H9 (cell line): ENCODE results near the gene KRCC1. TPM values are rescaled to one million over a fixed set of nuclear protein-coding genes. Genes with fewer than 3 reads are reported as not detected.

Experiments
- DNase-seq: peaks from one replicate; pipeline ENCODE4 v3.0.0-alpha.2; 2017
- H2AFZ ChIP-seq: one replicate; pipeline ENCODE4 v1.6.1; 2013; ENCODE audit warnings: mild to moderate bottlenecking, low read length, control low read depth, moderate library complexity
- H2AK5ac ChIP-seq: 2 replicates; pipeline ENCODE4 v1.6.1; 2013; ENCODE audit warnings: low read length, control low read depth, mixed read lengths; ENCODE audit not compliant: insufficient read length
- H2BK120ac ChIP-seq: one replicate; pipeline ENCODE4 v1.6.1; 2013; ENCODE audit warnings: low read depth, mild to moderate bottlenecking, low read length, control low read depth, inconsistent platforms; ENCODE audit not compliant: poor library complexity, severe bottlenecking
- H2BK12ac ChIP-seq: 2 replicates; pipeline ENCODE4 v1.6.1; 2013; ENCODE audit warnings: low read length, control low read depth, mixed read lengths, low read depth; ENCODE audit not compliant: insufficient read length
- H2BK15ac ChIP-seq: 2 replicates; pipeline ENCODE4 v1.6.1; 2013; ENCODE audit warnings: low read depth, low read length, control low read depth
- H2BK20ac ChIP-seq: one replicate; pipeline ENCODE4 v1.6.1; 2013; ENCODE audit warnings: low read depth, mild to moderate bottlenecking, low read length, control low read depth, inconsistent platforms; ENCODE audit not compliant: poor library complexity, severe bottlenecking
- H2BK5ac ChIP-seq: 2 replicates; pipeline ENCODE4 v1.6.1; 2013; ENCODE audit warnings: low read length, control low read depth, mixed read lengths; ENCODE audit not compliant: insufficient read length
- H3K14ac ChIP-seq: 2 replicates; pipeline ENCODE4 v1.6.1; 2013; ENCODE audit warnings: low read length, control low read depth; ENCODE audit not compliant: insufficient read depth
- H3K18ac ChIP-seq: 2 replicates; pipeline ENCODE4 v1.6.1; 2013; ENCODE audit warnings: low read depth, mild to moderate bottlenecking, mixed read lengths, low read length, control low read depth; ENCODE audit not compliant: insufficient read length
- H3K23ac ChIP-seq: 2 replicates; pipeline ENCODE4 v1.6.1; 2013; ENCODE audit warnings: low read length, control low read depth, mixed read lengths, low read depth; ENCODE audit not compliant: insufficient read length
- H3K23me2 ChIP-seq: 2 replicates; pipeline ENCODE4 v1.6.1; 2013; ENCODE audit warnings: low read depth, mild to moderate bottlenecking, mixed read lengths, low read length, control low read depth; ENCODE audit not compliant: insufficient read length, poor library complexity, severe bottlenecking
- H3K27ac ChIP-seq: 2 replicates; pipeline ENCODE4 v1.5.1; 2013; ENCODE audit warnings: low read length, control low read depth, mixed read lengths, low read depth; ENCODE audit not compliant: insufficient read length
- H3K27me3 ChIP-seq: 2 replicates; pipeline ENCODE4 v1.6.1; 2013; ENCODE audit warnings: low read length, control low read depth, inconsistent platforms; ENCODE audit not compliant: insufficient read depth
- H3K4ac ChIP-seq: 2 replicates; pipeline ENCODE4 v1.6.1; 2013; ENCODE audit warnings: low read depth, mild to moderate bottlenecking, control low read depth, inconsistent platforms, low read length, moderate library complexity
- H3K4me1 ChIP-seq: 2 replicates; pipeline ENCODE4 v1.6.1; 2013; ENCODE audit warnings: low read length, control low read depth, inconsistent platforms; ENCODE audit not compliant: insufficient read depth
- H3K4me2 ChIP-seq: 2 replicates; pipeline ENCODE4 v1.6.1; 2013; ENCODE audit warnings: low read length, control low read depth, mixed read lengths; ENCODE audit not compliant: insufficient read length, insufficient read depth
- H3K56ac ChIP-seq: 2 replicates; pipeline ENCODE4 v1.6.1; 2013; ENCODE audit warnings: low read depth, mild to moderate bottlenecking, mixed read lengths, low read length, control low read depth; ENCODE audit not compliant: insufficient read length
- H3K79me1 ChIP-seq: 2 replicates; pipeline ENCODE4 v1.6.1; 2013; ENCODE audit warnings: low read depth, mild to moderate bottlenecking, moderate library complexity, low read length, control low read depth, inconsistent platforms; ENCODE audit not compliant: insufficient read depth, poor library complexity, severe bottlenecking
- H3K79me2 ChIP-seq: 2 replicates; pipeline ENCODE4 v1.6.1; 2013; ENCODE audit warnings: low read length, control low read depth, inconsistent platforms; ENCODE audit not compliant: insufficient read depth
- H3K9ac ChIP-seq: 2 replicates; pipeline ENCODE4 v1.6.1; 2013; ENCODE audit warnings: low read length, control low read depth, mixed read lengths; ENCODE audit not compliant: insufficient read length; ENCODE audit errors: extremely low read depth
- H3K9me3 ChIP-seq: one replicate; pipeline ENCODE4 v1.6.1; 2013; ENCODE audit warnings: low read depth, low read length, inconsistent platforms; ENCODE audit not compliant: control insufficient read depth
- H3T11ph ChIP-seq: one replicate; pipeline ENCODE4 v1.6.1; 2013; ENCODE audit warnings: mild to moderate bottlenecking, low read length, control low read depth, inconsistent platforms
- H4K20me1 ChIP-seq: one replicate; pipeline ENCODE4 v1.6.1; 2013; ENCODE audit not compliant: control insufficient read depth, insufficient read length, insufficient read depth
- H4K5ac ChIP-seq: 2 replicates; pipeline ENCODE4 v1.6.1; 2013; ENCODE audit warnings: low read depth, mild to moderate bottlenecking, mixed read lengths, low read length, control low read depth; ENCODE audit not compliant: insufficient read length
- H4K8ac ChIP-seq: replicated peaks from 2 replicates; pipeline ENCODE4 v1.6.1; 2013; ENCODE audit warnings: low read length, control low read depth, mixed read lengths, low read depth; ENCODE audit not compliant: insufficient read length
- H4K91ac ChIP-seq: 2 replicates; pipeline ENCODE4 v1.6.1; 2013; ENCODE audit warnings: low read depth, mild to moderate bottlenecking, moderate library complexity, mixed read lengths, low read length, control low read depth; ENCODE audit not compliant: insufficient read length
- H3K27ac Mint-ChIP-seq, 3 experiments: 2 replicates in 2 of 3; 3 replicates in 1 of 3; pipeline ENCODE4 v1.8.0; 2020 to 2021; ENCODE audit warnings: mixed read lengths in 3 of 3, mild to moderate bottlenecking in 1 of 3, moderate library complexity in 1 of 3
- H3K27me3 Mint-ChIP-seq: 2 replicates; pipeline ENCODE4 v1.8.0; 2021; ENCODE audit warnings: low read depth, mild to moderate bottlenecking, moderate library complexity, mixed read lengths
- H3K36me3 Mint-ChIP-seq, 3 experiments: 2 replicates in 2 of 3; 3 replicates in 1 of 3; pipeline ENCODE4 v1.8.0; 2020 to 2021; ENCODE audit warnings: low read depth in 3 of 3, mixed read lengths in 3 of 3; ENCODE audit not compliant: insufficient read depth in 1 of 3
- H3K4me1 Mint-ChIP-seq, 2 experiments: 2 replicates each; pipeline ENCODE4 v1.8.0; 2020; ENCODE audit warnings: mixed read lengths in 2 of 2
- H3K4me3 Mint-ChIP-seq, 2 experiments: 2 replicates in 1 of 2; 3 replicates in 1 of 2; pipeline ENCODE4 v1.8.0; 2020 to 2021; ENCODE audit warnings: mild to moderate bottlenecking in 2 of 2, mixed read lengths in 2 of 2, moderate library complexity in 1 of 2
- H3K9me3 Mint-ChIP-seq, 2 experiments: 2 replicates in 1 of 2; 3 replicates in 1 of 2; pipeline ENCODE4 v1.8.0; 2020; ENCODE audit warnings: mild to moderate bottlenecking in 2 of 2, mixed read lengths in 2 of 2, moderate library complexity in 1 of 2
- CTCF ChIP-seq: fragments of 200-600 bp; sonication (generic); conservative IDR thresholded peaks from 3 replicates; pipeline ENCODE4 v1.8.0; 2021; ENCODE audit warnings: antibody characterized with exemption, mild to moderate bottlenecking
- WGBS: extraction: QIAGEN DNeasy Blood & Tissue Kit; methylation state at CpG from one replicate; pipeline ENCODE4 v1.1.7; 2013; ENCODE audit warnings: missing lambda C conversion rate, low lambda C conversion rate, mixed read lengths; ENCODE audit not compliant: insufficient read length; ENCODE audit errors: extremely low coverage; 5-methylcytosine and 5-hydroxymethylcytosine counted together
- total RNA-seq: library from RNA; stranded (reverse); gene quantifications from 2 replicates; pipeline ENCODE4 v1.2.1, GENCODE V29; 2021

KRCC1 gene
- total RNA-seq, 1 experiment from 2014 or later: 8.2 TPM

GRCh38 chr2:88019985-88020384, 35.6 kb downstream of the KRCC1 start:
- H4K8ac ChIP-seq: no peak overlapping the region
- H4K91ac ChIP-seq: no peak overlapping the region
- Mint-ChIP-seq H3K9me3 (no peaks in the 10 kb centered on the region; a peak in 1 of 5 replicates), H3K4me3 (no peak overlapping the region), H3K4me1 (peaks cover 49 to 55% of the 10 kb centered on the region in 2 experiments), H3K27ac (no peak overlapping the region; a peak in 1 of 7 replicates), H3K27me3 (no peaks in the 10 kb centered on the region), H3K36me3 (no peaks in the 10 kb centered on the region; a peak in 1 of 7 replicates)
- H3K18ac ChIP-seq: no peak overlapping the region
- H2BK12ac ChIP-seq: no peak overlapping the region
- H3K56ac ChIP-seq: no peak overlapping the region
- no peak overlapping the region for H3T11ph ChIP-seq
- H2AK5ac ChIP-seq: no peak overlapping the region
- no peak overlapping the region for H2BK15ac ChIP-seq
- no peak overlapping the region for H2BK5ac ChIP-seq
- no peak overlapping the region for H2AFZ ChIP-seq
- no peak overlapping the region for H4K5ac ChIP-seq
- no peaks in the 10 kb centered on the region for H3K23me2 ChIP-seq
- H3K27ac ChIP-seq: no peak overlapping the region
- H2BK120ac ChIP-seq: no peak overlapping the region
- H3K79me1 ChIP-seq: no peaks in the 10 kb centered on the region
- H3K14ac ChIP-seq: no peak overlapping the region
- H4K20me1 ChIP-seq: no peaks in the 10 kb centered on the region
- no peaks in the 10 kb centered on the region for H3K9me3 ChIP-seq
- H3K79me2 ChIP-seq: no peaks in the 10 kb centered on the region
- DNase-seq: no peak
- H2BK20ac ChIP-seq: no peak overlapping the region
- no CpG with 5 or more reads among the region's 3 CpGs for WGBS
- no peak for TF ChIP-seq CTCF
- no peak overlapping the region for H3K4me2 ChIP-seq
- H3K9ac ChIP-seq: no peak overlapping the region
- no peak overlapping the region for H3K23ac ChIP-seq
- H3K27me3 ChIP-seq: no peaks in the 10 kb centered on the region
- H3K4ac ChIP-seq: no peak overlapping the region
- H3K4me1 ChIP-seq: peaks cover 9% of the 10 kb centered on the region; the same call in 1 of the 2 replicates
